Ascending aorta (tissue), 2 donors: ENCODE measurements around the gene SMCHD1. TPM values are rescaled to one million over a fixed set of nuclear protein-coding genes. Genes with fewer than 3 reads are reported as not detected.

Experiments
- DNase-seq, 2 donors: peaks; one replicate each; pipeline ENCODE4 v3.0.0-alpha.2; 2019; ENCODE audit warnings: low spot score in 2 of 2
- H3K27ac ChIP-seq, 2 donors: fragments of 200-600 bp; sonication (generic); one replicate each; pipeline ENCODE4 v1.5.1; 2016 to 2017; ENCODE audit warnings: mild to moderate bottlenecking in 1 of 2
- H3K27me3 ChIP-seq: fragments of 200-600 bp; sonication (generic); one replicate; pipeline ENCODE4 v1.5.1; 2017
- H3K36me3 ChIP-seq, 2 donors: fragments of 200-600 bp; sonication (generic); one replicate each; pipeline ENCODE4 v1.5.1; 2016
- H3K4me1 ChIP-seq, 2 donors: fragments of 200-600 bp; sonication (generic); one replicate each; pipeline ENCODE4 v1.5.1; 2016 to 2017; ENCODE audit warnings: mild to moderate bottlenecking in 1 of 2
- H3K4me3 ChIP-seq, 2 donors: fragments of 200-600 bp; sonication (generic); one replicate each; pipeline ENCODE4 v1.5.1; 2016 to 2017; ENCODE audit warnings: mild to moderate bottlenecking in 1 of 2
- H3K9me3 ChIP-seq, 2 donors: fragments of 200-600 bp; sonication (generic); one replicate each; pipeline ENCODE4 v1.5.1; 2016
- intact Hi-C: fragments of 100-400 bp; cut with DNase I; formaldehyde crosslinking; loops from one replicate; pipeline ENCODE4 v1.15.1; 2023
- total RNA-seq: library from RNA; depleted of rRNA; stranded (reverse); fragments of >200 nt; gene quantifications from one replicate; pipeline ENCODE4 v1.1.0, GENCODE V29; 2016
- TF ChIP-seq, protein P1 (sequence below), 3 experiments: fragments of 200-600 bp in 2 of 3; fragments of 450-650 bp in 1 of 3; sonication (generic) in 2 of 3; IDR thresholded peaks; one replicate each; pipeline ENCODE4 v1.5.1; 2016 to 2019; ENCODE audit warnings: antibody characterized with exemption in 3 of 3, mild to moderate bottlenecking in 1 of 3, moderate library complexity in 1 of 3

Gene SMCHD1
- total RNA-seq, 1 donor from 2014 or later = 29.2 TPM

DNA sequence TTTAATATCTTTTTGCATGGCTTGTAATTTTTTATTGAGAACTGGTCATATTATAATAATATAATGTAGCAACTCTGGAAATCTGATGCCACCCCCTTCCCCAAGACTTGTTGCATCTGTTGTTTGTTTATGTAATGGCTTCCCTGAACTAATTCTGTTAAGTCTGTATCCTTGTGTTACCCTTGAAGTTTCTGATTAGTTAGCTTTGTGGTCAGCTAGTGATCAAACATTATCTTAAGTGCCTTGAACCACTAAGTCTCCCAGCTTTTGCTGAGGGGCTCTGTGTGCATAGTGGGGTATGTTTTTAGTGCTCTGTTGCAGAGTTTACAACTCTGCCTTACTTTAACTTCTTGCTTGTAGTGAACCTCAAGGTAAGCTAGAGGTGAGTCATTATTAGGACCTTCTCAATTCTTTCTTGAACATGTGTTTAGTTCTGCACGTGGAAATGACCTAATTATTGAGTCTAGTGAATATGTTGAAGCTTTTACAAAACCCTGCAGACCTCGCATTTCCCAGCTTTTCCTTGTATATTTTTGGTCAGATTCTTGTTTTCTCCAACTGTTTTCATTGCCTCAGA, 24.8 kb downstream of the SMCHD1 start:
- DNase-seq = no peak
- TF ChIP-seq, protein P1, sequence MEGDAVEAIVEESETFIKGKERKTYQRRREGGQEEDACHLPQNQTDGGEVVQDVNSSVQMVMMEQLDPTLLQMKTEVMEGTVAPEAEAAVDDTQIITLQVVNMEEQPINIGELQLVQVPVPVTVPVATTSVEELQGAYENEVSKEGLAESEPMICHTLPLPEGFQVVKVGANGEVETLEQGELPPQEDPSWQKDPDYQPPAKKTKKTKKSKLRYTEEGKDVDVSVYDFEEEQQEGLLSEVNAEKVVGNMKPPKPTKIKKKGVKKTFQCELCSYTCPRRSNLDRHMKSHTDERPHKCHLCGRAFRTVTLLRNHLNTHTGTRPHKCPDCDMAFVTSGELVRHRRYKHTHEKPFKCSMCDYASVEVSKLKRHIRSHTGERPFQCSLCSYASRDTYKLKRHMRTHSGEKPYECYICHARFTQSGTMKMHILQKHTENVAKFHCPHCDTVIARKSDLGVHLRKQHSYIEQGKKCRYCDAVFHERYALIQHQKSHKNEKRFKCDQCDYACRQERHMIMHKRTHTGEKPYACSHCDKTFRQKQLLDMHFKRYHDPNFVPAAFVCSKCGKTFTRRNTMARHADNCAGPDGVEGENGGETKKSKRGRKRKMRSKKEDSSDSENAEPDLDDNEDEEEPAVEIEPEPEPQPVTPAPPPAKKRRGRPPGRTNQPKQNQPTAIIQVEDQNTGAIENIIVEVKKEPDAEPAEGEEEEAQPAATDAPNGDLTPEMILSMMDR (IDR thresholded peaks at IDR 0.05) = no peak
- Histone ChIP-seq H3K4me3 (no peak overlapping the region), H3K27me3 (no peaks in the 10 kb centered on the region), H3K27ac (no peak overlapping the region), H3K9me3 (no peaks in the 10 kb centered on the region), H3K36me3 (peaks cover 0 to 39% of the 10 kb centered on the region in 2 donors), H3K4me1 (no peaks in the 10 kb centered on the region)
- intact Hi-C loops = no loop called here

DNA sequence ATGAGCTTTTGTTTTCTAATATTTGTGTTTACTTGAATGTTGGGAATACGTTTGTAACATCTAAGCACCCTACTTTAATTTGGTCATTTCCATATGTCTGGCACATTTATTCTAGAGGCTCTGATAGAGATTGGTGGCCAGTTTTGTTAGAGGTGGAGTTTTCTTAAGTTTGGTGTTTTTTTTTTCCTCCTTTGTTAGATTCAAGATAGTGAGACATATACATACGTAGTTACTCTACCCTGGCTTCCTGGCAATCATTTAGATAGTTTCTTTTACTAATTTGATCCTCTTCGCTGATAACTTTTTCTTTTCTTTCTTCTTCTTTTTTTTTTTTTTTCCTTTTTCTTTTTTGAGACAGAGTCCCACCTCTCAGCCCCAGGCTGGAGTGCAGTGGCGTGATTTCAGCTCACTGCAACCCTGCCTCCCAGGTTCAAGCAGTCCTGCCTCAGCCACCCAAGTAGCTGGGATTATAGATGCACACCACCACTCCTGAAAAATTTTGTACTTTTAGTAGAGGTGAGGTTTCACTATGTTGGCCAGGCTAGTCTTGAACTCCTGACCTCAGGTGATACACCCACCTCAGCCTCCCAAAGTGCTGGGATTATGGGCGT, 26.6 kb downstream of the SMCHD1 start:
- H3K4me1 ChIP-seq = no peaks in the 10 kb centered on the region
- intact Hi-C loops = no loop called here
- DNase-seq = no peak
- TF ChIP-seq, protein P1 (IDR thresholded peaks at IDR 0.05) = no peak
- peaks cover 0 to 8% of the 10 kb centered on the region in 2 donors for H3K9me3 ChIP-seq
- H3K27ac ChIP-seq = no peak overlapping the region
- no peaks in the 10 kb centered on the region for H3K27me3 ChIP-seq
- peaks cover 0 to 47% of the 10 kb centered on the region in 2 donors for H3K36me3 ChIP-seq
- no peak overlapping the region for H3K4me3 ChIP-seq

DNA sequence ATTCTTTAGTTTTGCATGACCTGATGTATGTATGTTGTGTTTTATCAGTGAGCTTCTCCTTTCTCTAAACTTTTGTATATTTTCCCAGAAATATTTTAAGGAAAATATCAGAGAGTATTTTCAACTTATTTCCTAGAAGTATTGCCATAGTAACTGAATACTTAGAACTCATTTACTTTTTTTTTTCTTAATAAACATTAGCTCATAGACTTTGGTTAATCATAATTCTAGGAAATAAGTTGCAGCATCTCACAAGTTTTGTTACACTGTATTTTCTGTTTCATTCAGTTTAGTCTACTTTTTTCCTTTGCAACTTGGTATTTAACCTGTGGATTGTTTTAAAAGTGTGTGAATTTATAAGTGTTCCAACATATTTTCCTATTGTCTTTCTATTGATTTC, 27.5 kb downstream of the SMCHD1 start:
- Histone ChIP-seq H3K36me3 (peaks cover under 1 to 42% of the 10 kb centered on the region in 2 donors), H3K27me3 (no peaks in the 10 kb centered on the region), H3K9me3 (peaks cover 0 to 8% of the 10 kb centered on the region in 2 donors), H3K4me3 (no peak overlapping the region), H3K4me1 (no peaks in the 10 kb centered on the region), H3K27ac (no peak overlapping the region)
- DNase-seq = no peak
- TF ChIP-seq, protein P1 (IDR thresholded peaks at IDR 0.05) = no peak
- intact Hi-C loops = no loop called here

DNA sequence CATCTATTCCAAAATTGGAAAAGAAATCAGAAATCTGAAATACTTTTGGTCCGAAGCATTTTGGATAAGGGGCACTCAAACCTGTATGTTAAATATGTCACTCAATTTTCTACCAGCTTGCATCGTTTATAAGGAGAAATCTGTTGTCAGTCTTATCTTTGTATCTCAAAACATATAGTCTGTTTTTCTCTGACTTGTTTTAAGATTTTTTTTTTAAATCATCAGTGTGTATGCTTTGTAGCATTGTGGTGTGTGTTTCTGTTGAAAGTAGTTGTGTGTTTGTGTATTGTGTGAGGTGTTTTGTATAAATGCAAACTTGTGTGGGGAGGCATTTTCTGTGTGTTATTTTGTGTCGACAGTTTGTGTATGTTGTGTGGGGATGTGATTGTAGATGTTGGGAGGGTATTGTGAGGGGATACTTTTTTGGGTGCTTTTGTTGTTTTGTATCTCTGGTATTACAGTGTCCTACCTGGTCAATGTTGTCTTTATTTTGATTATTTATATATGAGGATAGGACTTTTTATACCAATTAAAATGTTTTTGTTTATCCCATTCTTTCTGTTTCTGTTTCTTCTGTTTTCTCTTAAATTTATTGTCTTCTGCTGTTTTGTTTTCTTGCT, 30.9 kb downstream of the SMCHD1 start:
- Histone ChIP-seq H3K27me3 (no peaks in the 10 kb centered on the region), H3K36me3 (peaks cover 12 to 58% of the 10 kb centered on the region in 2 donors)
- TF ChIP-seq, protein P1 (IDR thresholded peaks at IDR 0.05) = no peak

DNA sequence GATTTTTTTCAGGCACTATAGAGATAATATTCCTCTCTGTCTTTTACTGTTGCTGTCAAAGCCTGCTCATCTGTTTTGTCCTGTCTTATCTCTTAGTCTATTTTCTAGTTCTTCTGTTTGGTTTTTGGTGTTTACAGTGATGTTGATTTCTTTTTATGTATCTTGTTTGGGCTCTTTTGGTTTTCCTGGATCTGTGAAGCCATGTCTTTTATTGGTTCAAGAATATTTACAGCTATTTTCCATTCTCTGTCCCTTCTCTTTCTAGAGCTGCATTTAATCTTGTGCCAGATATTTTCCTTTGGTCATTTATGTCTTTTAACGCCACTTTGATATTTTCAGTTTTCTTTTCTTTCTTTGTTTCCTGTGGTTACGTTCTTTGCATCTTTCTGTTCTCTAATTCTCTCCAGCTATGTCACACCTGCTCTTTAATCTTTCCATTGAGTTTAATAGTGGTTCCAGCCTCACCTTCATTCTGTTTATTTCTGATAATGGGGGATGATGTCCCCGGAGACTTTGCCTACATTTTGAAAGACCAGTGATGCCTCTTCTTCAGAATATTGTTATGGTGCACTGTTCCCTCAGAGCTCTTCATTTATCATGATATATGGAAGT, 32.0 kb downstream of the SMCHD1 start:
- no peaks in the 10 kb centered on the region for H3K4me1 ChIP-seq
- peaks cover 0 to 8% of the 10 kb centered on the region in 2 donors for H3K9me3 ChIP-seq
- TF ChIP-seq, protein P1 (IDR thresholded peaks at IDR 0.05) = no peak
- H3K27ac ChIP-seq = no peak overlapping the region
- intact Hi-C loops = no loop called here
- no peaks in the 10 kb centered on the region for H3K27me3 ChIP-seq
- H3K36me3 ChIP-seq = peaks cover 15 to 60% of the 10 kb centered on the region in 2 donors
- H3K4me3 ChIP-seq = no peak overlapping the region
- DNase-seq = no peak

More for the DNA sequence above, 30.9 kb downstream of the SMCHD1 start:
- intact Hi-C loops = no loop called here
- H3K4me3 ChIP-seq = no peak overlapping the region
- no peak for DNase-seq
- no peaks in the 10 kb centered on the region for H3K4me1 ChIP-seq
- H3K27ac ChIP-seq = no peak overlapping the region
- peaks cover 0 to 8% of the 10 kb centered on the region in 2 donors for H3K9me3 ChIP-seq
